NCI-H187 (cell line): Measurements from ENCODE around the gene CLIP2.

ENCODE experiments used
- DNase-seq, 2 experiments: peaks; one replicate each; lab custom pipeline; 2025; lab: John Stamatoyannopoulos, UW

Gene CLIP2

DNA sequence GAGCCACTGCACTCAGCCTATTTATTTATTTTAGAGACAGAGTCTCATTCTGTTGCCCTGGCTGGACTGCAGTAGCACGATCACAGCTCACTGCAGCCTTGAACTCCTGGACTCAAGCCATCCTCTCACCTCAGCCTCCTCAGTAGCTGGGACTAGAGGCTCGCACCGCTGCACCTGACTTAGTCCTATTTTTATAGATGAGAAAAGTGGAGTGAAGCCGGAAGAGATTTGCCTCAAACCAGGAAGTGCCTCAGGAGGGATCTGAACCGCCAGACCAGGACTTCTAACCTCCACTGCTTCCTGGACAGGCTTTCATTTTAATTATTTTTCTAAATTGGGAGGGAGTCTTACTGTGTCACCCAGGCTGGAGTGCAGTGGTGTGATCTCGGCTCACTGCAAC, 17.5 kb upstream of the CLIP2 start:
- DNase-seq, result no peak

DNA sequence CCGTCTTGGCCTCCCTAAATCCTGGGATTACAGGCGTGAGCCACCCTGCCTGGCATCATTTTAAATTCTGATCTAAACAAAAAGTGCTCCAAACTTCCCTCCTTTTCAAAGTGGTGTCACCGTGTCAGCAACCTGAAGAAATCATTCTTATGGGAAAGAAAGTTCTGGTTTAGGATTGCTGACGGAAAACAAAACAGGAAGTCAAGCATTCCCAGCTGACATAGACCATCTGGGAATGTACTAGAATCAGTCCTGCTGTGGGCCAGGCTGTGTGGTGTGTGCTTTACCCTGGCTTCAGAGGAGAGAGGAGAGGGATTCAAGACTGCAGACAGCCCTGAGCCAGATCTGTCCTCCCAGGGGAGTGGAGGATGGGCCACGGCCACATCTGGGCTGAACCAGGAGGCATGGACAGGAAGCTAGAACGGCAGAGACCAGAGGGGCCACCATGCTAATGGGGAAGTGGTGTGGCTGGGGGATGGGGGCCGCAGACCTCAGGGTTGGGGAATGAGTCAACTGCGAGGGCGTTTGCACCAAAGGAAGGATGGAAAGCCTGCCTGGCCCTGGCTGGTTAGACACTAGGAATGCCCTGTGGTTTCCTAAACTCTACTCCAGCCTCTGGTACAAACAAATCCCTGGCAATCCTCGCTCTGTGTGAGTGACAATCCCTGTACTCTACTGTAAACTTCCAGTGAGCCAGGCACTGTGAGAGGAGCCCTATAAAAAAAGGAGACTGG, 16.7 kb upstream of the CLIP2 start:
- DNase-seq, result no peak

DNA sequence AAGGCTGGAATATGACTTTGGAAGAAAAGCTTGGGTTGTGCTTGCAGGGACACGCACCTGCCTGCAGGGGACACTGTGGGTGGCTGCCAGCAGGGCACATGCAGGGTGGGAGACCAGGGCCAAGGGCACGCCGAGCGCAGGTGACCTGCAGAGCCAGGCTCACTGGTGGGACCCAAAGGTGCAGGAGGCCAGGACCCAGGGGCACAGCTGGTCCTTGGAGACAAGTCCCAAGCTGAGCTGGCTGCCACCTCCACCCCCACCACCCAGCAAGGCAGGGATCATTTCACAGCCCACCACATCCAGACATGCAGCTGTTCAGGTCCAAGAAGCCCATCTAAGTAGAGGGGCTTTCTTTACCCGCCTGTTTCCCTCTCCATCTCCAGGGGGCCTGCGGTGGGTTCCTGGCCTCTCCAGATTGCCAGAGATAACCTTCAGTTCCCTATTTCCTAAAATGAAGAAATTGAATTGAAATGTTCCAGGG, 13.8 kb upstream of the CLIP2 start:
- no peak for DNase-seq

DNA sequence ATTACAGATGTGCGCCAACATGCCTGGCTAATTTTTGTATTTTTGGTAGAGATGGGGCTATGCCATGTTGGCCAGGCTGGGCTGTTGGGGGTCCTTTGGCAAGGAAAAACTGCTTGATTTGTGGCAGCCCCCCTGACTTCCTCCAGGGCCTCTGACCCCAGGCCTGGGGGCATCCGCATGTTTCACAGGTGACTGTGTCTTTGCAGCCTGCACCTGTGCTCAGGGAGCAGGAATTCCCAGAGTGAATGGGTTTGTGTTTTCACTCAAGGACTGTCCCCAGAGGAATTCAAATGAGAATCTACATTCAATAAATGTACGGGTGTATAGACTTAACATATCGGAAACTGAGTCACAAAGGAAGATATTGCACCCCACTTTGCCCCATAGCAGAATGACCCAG, 11.6 kb upstream of the CLIP2 start:
- DNase-seq, result no peak

DNA sequence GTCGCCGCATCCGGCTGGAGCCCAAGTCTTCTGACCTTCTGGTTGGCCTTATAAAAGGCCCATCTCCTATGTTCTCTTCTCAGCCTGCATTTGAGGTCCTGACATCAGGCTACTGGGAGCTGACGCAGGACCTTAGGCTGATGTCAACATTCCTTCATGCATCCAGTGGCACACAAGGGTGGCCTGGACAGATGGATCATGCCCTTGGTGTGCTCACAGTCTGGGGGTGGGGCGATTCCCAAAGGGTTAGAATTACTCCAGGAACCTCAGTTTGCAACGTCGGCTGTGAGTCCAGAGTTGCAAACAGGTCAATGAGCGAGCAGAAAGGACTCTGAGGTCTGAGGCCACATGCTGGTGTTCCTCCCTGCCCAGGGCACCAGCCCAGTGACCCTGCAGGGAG, 8.2 kb upstream of the CLIP2 start:
- DNase-seq, result no peak

DNA sequence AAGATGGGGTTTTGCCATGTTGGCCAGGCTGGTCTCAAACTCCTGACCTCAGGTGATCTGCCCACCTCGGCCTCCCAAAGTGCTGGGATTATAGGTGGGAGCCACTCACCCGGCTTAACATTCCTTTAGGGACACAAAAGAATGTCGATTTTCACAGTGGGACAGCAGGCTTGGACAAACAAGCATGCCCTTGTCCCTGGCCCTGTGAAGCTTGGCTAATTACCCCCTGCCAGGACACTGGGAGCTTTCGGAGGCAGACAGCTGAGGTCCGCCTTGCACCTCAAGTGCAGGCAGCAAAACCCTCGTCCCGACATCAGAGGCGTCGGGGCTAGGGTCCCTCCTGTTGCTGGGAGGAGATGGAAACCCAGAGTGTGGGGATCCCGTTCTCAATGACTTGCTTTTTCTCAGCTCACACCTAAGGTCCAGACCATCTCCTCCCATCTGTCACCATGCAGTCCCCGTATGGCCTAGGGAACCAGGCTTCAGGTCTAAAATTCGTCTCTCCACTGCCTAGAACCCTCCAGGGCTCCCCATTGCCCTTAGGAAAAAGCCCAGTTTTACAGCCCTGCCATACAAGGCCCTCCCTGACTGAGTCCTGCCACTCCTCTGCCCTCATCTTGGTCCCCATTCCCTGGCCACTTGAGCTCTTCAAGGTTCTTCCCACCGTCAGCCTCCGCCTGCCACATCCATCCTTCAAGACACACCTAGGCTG, 6.3 kb upstream of the CLIP2 start:
- DNase-seq, result no peak

DNA sequence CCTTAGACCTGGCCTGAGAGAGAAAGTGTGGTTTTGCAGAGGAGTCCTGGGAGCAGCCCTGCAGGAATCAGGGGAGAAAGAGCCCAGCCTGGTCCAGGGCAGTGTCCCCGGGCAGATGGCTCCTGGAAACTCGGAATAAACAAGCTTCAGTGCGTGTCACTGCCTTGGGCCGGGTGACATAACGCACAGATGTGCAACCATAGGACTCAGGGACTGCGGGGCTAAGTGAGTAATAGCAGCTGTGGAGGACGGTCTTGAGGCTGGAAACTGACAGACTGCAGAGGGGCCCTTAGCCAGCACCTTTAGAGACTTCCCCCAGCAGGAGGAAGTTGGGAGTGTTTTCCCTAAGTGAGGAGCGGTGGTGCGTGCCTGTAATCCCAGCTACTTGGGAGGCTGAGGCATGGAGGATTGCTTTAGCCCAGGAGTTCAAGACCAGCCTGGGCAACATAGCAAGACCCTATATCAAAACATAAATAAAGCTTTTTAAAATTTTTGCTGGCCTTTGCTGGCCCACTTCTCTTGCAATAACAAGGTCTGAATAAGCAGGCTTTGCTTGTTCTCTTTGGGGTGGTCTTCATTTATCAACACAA, 5.3 kb upstream of the CLIP2 start:
- no peak for DNase-seq

DNA sequence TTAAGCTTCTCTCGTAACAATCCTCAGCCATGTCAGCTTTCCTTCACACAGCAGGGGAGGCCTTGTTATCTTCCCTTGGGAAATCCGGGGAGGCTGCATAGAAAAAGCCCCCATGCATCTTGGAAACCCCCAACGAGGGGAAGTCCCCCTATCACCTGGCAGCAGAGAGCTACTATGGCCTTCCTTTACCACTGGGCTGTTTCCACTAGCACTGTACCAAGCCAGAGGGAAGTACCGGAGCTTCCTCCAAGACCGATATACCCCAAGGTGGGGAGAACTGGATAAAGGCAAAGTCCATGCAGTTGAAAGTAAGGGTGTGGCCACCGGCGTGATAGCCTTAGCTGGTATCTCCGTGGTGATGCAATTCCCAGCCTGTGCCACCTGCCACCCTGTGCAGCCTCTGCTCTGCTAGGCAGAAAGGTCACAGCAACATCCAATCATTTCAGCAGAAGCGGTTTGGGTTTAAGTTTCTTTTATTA, 4.4 kb upstream of the CLIP2 start:
- DNase-seq, result no peak

DNA sequence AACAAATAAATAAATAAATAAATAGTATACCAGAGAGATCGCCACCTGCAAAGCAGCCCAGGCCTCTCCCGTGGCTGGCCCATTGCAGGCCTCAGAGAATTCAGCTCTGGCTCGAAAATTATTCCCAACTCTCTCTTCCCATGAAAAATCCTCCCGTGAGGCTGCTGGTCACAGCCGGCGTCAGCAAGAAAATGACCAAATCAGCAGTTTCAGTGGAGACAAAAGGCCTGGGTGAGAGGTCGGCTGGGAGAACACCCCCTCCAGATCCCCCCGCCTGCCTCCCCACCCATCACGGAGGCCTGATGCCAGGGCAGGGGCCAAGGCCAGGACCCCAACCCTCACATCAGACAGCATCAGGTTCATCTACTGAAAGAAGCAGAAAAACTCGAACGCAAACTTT, 3.1 kb upstream of the CLIP2 start:
- DNase-seq, result no peak

DNA sequence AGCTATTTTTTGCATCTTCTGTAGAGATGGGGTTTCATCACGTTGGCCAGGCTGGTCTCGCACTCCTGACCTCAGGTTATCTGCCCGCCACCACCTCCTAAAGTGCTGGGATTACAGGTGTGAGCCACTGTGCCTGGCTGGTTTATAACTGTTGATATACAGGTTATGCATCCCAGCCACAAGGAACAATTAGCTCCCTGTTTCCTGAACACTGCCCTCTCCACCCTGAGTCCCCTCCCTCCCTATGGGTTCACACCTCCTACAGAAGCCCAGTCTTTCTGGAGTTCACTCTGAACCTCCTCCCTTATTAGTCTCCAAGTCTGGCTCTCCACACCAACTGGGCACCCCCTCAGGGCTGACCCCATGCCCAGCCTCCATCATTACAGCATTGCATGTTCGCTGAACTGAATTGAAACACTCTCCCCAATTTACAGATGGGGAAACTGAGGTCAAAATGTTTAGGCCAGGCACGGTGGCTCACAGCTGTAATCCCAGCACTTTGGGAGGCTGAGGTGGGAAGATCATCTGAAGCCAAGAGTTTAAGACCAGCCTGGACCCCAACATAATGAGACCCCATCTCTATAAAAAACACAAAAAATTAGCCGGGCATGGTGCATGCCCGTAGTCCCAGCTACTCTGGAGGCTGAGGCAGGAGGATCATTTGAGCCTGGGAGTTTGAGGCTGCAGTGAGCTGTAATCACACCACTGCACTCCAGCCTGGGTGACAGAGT, 1.7 kb upstream of the CLIP2 start:
- no peak for DNase-seq

DNA sequence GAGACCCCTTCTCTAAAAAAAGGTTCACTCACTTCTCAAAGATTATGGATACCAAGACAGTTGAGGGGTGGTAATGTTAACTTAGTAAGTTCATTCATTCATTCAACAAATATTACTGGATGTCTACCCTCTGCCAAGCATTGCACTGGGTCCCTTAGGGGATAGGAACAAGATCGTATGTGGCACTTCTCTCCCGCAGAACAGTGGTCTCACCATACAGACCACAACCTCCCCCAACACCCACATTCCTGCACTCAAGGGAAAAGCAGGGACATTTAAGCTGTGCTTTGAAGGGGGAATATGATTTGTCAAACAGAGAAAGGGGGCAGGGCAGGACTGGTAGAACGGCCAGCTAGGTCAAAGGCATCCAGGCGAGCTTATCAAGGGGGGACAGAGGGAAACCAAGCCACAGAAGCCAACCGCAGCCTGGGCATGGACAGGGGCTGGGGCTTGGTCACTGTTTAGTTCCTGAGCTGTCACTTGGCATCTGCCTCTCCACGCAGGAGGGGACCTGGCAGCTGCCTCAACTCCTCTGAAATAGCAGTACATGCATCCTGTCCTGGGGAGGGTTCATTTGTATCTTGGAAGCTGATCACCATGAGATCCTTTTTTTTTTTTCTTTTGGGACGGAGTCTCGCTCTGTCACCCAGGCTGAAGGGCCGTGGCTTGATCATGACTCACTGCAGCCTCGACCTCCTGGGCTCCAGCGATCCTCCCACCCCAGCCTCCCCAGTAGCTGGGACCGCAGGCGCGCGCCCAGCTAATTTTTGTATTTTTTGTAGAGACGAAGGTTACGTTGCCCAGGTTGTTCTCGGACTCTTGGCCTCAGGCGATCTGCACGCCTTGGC, 949 bp upstream of the CLIP2 start:
- no peak for DNase-seq

DNA sequence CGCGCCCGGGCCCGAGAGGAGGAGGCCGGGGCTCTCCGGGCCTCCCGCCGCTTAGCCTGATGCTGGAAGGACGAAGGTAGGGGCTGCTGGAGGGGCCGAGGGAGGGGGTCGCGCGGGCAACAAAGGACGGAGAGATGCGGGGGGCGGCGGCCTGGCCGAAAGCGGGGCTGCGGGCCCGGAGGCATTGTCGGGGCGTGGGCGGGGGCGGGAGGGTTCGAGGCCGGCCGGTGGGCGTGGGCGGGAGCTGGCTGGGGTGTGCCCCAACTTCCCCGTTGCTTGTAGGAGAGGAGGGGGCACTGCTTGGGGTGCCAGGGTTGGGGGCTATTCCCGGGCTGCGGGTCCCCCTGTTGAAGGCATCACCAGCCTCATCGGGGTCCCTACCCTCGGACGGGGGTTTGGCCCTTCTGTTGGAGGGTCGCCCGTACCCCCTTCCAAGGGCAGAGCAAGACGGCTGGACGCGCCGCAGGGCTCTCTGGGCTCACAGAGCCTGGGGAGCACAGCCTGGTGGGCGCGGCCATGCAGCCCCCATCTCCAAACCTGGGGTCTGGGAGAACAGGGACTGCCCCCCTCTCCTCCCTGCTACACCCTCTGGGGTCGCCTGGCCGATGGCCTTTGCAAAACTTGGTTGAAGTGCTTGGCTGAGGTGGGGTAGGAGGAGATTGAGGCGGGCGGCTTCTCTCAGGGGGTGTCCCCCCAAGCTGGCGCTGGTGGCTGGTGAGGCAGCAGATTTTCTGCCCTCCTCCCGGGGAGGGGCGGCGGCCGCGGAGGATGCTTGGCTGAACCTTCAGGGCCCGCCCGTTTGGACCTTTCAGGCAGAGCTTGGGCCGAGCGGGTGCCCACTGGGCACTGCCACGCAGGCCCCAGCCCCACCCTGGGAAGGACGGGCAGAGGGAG, 699 bp downstream of the CLIP2 start:
- no peak for DNase-seq

DNA sequence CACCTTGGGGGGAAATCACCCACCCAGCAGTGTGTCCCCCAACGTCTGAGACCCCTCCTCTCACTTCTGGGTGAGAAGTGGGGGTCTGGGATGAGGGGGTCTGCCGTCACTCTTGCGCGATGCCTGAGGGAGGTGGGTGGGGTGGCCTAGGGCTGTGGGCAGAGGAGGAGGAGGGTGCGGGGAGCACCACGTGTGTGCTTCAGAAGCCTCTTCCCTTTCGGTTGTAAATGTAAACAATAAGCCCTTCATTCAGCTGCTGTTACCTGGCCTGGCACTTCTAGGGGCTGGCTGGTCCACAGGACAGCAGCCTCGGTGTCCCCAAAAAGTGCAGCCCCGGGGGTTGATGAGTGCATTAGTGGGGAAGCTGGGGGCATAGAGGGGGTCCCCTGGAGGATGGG, 1.3 kb downstream of the CLIP2 start:
- DNase-seq, result peak in 1 of 2 experiments; percentile 54

DNA sequence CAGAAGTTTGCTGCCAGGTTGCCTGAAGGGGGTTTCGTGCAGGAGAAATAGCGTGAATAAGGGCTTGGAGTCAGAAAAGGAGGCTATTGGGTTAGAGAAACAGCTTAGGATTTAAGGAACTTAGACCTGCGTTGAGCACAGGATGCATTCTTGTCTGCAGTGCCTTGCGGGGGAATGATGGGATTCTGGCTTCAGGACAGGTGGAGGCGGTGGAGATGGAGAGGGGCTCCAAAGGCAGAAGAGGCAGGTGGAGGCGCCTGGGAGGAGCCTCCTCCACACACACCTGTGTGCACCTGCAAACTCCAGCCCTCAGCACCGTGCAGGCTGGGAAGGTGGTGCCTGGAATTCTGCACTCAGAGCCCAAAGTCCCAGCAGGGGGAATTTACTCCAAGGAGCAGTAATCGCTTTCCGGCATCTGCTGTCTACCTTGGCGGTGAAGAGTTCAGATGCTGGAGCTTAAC, 1.8 kb downstream of the CLIP2 start:
- DNase-seq, result peak; percentile 26 to 45

DNA sequence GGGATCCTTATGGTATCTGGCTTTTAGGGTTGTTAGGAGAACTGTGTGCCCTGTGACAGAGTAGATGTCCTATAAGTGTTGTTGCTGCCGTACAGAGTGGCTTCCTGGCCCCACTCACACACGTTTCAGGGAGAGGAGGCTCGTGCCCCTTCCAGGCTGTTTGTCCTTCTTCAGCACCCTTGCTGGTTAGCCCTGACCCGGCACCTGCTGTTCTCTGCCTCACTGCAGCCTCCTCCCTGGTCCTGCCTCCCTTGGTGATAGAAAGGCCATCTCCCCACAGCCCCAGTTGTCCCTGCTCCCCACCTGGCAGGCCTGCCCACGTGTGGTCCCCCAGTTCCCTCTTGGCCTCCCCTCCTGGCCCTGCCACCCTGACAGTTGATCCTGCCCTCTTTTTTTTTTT, 2.3 kb downstream of the CLIP2 start:
- DNase-seq, result no peak

DNA sequence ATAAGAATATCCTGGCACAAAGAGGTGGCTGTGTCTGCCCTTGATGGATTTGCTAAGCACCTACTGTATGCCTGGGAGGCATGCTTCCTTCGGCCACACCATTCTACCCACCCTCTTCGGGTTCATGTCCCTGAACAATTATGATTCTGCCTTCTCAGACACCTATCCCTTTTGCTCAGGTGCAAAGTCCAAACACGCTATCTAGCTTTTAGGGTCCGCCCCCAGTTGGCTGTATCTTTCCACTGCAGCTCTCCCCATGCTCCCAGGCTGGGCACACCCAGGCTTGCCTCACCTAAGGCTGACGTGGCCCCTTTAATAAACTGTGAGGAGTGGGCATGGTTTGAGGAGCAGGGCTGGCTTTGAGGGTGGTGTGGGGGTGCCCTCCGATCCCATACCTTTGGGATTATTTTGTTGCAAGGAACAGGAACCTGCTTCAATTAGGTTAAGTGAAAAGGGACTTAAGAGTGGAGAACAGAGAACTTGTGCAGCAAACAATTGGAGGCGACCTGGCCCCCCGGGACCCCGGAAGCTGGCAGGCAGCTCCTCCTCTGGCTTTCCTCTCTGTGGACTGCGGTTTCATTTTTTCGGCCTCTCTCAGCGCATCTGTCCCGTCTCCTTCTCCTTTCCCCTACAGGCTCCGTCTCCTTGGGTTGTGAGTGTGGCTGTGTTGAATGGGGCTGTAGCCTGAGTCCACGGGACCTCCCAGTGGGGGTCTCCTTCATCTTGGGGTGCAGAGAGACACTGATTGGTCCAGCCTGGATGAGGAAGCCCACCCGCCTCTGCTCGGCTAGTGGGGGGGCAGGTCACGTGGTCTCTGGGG, 3.8 kb downstream of the CLIP2 start:
- DNase-seq, result no peak

DNA sequence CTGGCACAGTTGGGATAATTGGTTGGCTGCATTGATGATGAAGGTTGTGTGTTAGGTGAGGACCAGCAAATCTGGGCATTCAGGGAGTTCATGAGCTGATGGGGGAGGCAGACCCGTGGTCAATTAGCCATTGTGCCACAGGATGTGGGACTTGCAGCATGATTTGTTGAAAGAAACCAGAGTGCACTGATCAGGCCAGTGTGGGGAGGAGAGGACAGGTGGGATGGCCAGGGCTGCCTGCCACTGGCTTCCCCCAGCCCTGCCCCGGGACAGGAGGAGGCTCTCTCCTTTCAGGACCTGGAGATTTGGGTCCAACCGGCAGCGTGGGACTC, 4.3 kb downstream of the CLIP2 start:
- no peak for DNase-seq

DNA sequence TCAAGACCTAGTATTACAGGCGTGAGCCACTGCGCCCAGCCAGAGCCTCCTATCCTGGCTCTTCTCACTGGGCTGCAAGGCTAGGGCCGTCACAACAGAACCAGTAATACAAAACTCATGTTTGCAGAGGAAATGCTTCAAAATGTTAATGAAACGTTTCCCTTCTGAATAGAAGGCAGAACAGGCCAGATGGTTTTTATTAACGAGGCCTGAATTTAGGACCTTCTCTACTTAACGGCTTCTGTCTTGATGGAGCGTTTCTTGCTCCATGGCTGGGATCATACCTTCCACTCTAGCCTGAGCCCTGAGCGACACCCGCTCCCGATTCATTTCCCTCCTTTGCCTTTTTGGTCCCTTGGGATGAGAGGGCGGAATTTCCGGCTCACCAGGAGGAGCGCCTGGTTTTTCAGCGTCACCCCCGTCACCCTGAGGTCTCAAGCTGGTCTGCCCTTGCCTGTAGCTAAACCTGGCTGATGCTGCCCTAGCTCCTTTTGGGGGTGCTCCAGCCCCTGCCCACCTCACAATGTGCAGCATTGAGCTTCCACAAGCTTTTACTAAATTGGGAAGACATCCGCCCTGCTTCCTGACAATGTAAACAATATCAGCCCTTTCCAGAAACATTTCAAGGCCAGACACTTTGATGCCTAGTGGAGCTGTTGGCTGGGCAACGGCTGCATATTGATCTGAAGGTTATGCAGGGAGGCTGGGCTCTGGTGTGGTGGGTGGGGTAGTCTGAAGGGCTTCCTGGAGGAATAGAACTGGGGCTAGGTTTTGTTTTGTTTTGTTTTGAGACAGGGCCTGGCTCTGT, 5.2 kb downstream of the CLIP2 start:
- DNase-seq, result no peak
